GM18909 (cell line): Measurements from ENCODE around the gene ARHGAP22.
A peak's percentile ranks its signal among the peaks of the same experiment; 100 is the strongest.
"Not testable (repeated sequence)": the region's sequence is repeated elsewhere in the genome, so short reads cannot be mapped to it uniquely, and the experiment has no call there.

Experiments
- ATAC-seq: cut with Tn5 transposase; IDR thresholded peaks from one replicate; pipeline ENCODE4 v1.9.1; 2021; ENCODE audit warnings: mild to moderate bottlenecking; ENCODE audit not compliant: unreplicated experiment, poor library complexity

Gene ARHGAP22

DNA sequence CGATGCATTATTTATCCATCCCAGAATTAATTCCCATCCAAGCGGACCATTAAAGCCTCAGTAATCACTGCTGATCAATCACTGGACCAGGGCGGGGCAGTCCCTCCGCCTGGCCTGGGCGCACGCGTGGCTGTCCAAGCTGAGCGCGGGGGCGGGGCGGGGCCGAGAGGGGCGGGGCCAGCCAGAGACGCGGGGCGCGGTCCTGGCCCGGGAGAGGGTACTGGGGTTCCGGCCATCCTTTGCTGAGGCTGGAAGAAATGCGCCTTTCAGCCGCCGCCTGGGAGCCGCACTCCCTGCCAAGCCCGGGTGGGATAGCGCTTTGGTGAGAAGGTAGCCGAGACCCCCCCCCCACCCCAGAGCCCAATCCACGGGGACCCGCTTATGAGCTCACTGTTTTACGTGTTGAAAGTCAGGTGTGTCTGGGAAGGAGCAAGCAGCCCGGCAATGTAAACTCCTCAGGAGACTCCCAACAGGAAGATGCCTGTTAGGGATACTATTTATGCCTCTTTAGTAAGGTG lies at the start of gene ARHGAP22:
ARHGAP22 (minus strand) TSS at position 83 of the 518 bp plus-strand sequence. CDS start 277 bp downstream, outside the sequence.
- ATAC-seq: no peak

DNA sequence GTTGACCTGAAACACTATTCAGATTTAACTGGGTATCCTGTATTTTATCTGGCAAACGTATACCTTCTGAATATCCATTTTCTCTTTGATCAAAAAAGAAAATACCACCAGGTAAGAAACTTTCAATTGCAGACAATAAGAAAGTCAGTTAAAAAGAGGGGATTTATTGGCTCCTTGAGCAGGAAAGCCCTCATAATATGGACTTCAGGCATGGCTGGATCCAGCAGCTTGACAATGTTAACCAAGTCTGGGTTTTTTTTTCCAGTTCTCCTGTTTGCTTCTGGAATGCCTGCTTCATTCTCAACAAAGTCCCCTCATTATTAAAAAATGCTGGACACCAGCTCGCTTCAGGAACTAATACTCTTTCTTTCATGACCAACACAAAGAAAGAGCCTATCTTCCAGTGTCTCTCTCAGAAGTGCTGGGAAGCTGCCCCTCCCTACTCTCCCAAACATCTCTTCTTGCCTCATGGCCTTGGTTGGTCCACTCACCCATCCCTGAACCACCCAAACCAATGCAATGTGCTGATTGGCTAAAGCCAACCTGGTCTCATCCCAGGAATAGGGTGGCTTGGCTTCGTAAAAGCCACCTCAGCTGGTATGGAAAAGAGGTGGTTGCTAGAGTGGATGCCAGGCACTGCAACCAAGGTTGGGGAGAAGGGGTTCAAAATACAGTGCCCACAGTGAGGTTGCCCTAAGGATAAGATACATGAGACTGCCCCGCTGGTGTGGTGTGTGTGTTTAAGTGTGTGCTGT lies 49.2 kb upstream of the ARHGAP22 start:
- ATAC-seq: no peak

DNA sequence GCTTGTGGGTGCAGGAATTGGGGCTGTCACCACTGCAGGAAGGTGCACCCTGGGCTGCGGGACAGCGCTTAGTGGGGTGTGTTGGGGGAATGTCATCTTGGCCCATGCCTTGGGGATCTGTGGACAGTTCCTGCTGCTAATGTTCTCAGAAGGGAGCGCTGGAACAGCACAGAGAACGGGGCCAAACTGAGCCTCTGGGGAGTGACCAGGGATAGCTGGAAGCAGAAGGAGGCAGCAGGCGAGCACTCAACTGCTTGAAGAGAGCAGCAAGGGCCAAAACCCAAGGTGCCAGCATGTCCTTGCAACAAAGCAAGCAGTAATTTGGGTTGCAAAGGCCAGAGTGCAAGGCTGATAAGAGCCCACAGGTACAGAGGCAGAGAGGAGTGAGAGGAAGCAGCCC lies 48.5 kb upstream of the ARHGAP22 start:
- ATAC-seq: no peak

DNA sequence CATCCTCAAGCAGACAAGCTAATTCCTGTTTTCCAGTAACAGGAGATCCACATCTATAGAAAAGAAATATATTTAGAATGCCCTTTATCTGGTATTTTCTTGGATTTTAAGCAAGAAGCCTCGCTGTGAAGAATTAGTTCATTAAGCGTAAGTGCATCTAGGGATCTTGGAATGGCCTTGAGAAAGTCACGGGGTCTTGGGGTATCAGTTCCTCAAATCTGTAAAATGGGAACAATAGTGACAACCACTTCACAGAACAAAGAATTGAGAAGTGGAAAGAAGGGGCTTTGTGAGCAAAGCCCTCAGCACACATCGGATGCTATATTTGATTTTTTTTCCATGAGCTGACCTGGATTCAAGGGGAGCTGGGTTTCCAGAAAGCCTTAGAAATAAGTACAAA lies 47.5 kb upstream of the ARHGAP22 start:
- ATAC-seq: no peak

- no peak for ATAC-seq
Measured at GRCh38 chr10:48651839-48652238, 47.0 kb upstream of the ARHGAP22 start.

GRCh38 chr10:48651293-48651692 lies 46.4 kb upstream of the ARHGAP22 start:
- no peak for ATAC-seq

DNA sequence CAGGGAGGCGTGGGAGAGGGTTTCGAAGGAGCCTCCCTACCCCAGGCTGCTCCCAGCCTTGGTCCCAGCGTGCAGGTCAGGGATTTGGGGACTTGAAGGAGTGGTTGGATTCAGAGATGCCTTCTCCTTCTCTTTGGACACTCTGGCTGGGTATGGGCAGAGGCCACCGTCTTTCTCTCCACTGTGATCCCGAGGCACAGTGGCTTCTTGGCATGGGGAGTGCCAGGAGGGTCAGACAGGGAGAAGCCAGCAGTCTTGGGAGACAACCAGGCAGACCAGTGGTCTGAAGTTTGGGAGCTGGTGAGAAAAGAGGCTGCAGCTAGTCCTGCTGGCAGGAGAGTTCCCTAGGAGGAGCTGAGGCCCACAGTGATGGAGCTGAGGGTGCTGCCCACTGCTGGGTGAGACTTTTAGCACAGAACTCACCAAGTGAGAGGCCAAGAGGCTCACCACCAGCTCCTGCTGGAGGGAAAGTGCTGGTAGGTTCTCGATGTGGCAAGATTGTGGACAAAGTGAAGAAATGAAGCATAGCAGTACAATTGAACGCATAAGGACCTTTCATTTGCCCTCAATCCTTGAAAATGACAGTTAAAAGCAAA lies 44.6 kb upstream of the ARHGAP22 start:
- ATAC-seq: no peak

- ATAC-seq: no peak
Measured at GRCh38 chr10:48648172-48648942, 43.5 kb upstream of the ARHGAP22 start.

- ATAC-seq: not testable (repeated sequence)
Measured at GRCh38 chr10:48647073-48647472, 42.2 kb upstream of the ARHGAP22 start.

GRCh38 chr10:48645600-48645999 lies 40.7 kb upstream of the ARHGAP22 start:
- no peak for ATAC-seq

GRCh38 chr10:48641099-48641690 lies 36.3 kb upstream of the ARHGAP22 start:
- not testable (repeated sequence) for ATAC-seq

GRCh38 chr10:48640326-48640725 lies 35.5 kb upstream of the ARHGAP22 start:
- no peak for ATAC-seq

DNA sequence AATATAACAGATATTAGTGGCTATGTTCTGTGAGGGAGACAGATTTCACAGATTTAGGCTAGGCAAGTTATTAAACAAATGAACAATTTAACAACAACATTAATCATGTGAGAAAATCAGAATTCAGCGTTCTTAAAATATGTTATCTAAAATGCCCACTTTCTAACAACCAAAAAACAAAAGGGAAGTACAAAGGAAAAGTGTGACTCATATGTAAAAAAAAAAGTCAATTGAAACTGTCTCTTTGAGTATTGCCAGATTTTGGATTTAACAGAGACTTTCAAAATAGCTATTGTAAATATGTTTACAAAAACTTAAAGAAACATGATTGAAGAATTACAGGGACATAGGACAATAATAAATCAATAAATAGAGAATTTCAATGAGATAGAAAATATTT lies 34.8 kb upstream of the ARHGAP22 start:
- no peak for ATAC-seq

- ATAC-seq: no peak
Measured at GRCh38 chr10:48638739-48639527, 34.1 kb upstream of the ARHGAP22 start.

GRCh38 chr10:48638158-48638557 lies 33.3 kb upstream of the ARHGAP22 start:
- ATAC-seq: no peak

GRCh38 chr10:48636901-48637300 lies 32.0 kb upstream of the ARHGAP22 start:
- no peak for ATAC-seq

- no peak for ATAC-seq
Measured at GRCh38 chr10:48636231-48636630, 31.4 kb upstream of the ARHGAP22 start.

- no peak for ATAC-seq
Measured at GRCh38 chr10:48634984-48635557, 30.2 kb upstream of the ARHGAP22 start.

GRCh38 chr10:48634198-48634983 lies 29.5 kb upstream of the ARHGAP22 start:
- ATAC-seq: peak; percentile 96
